Tibial nerve (tissue), 4 donors: ENCODE data around the gene TMEFF2.

Source experiments
- EP300 ChIP-seq, 2 donors: sonication (generic); formaldehyde crosslinking; IDR thresholded peaks; one replicate each; pipeline ENCODE4 v1.6.1; 2017; ENCODE audit warnings: antibody characterized with exemption in 2 of 2, mild to moderate bottlenecking in 1 of 2
- POLR2A ChIP-seq, 2 donors: fragments of 450-650 bp; IDR thresholded peaks; one replicate each; pipeline ENCODE4 v1.6.1; 2017; ENCODE audit warnings: antibody characterized with exemption in 2 of 2, mild to moderate bottlenecking in 2 of 2, moderate library complexity in 2 of 2
- TF ChIP-seq, protein P1 (sequence below), 5 experiments: fragments of 200-600 bp in 3 of 5; fragments of 450-650 bp in 2 of 5; sonication (generic) in 3 of 5; IDR thresholded peaks; one replicate each; pipeline ENCODE4 v1.5.1; 2016 to 2019; ENCODE audit warnings: antibody characterized with exemption in 5 of 5, mild to moderate bottlenecking in 3 of 5, moderate library complexity in 2 of 5

GRCh38 chr2:192099742-192100141, 95.0 kb downstream of the TMEFF2 start:
- TF ChIP-seq, protein P1, sequence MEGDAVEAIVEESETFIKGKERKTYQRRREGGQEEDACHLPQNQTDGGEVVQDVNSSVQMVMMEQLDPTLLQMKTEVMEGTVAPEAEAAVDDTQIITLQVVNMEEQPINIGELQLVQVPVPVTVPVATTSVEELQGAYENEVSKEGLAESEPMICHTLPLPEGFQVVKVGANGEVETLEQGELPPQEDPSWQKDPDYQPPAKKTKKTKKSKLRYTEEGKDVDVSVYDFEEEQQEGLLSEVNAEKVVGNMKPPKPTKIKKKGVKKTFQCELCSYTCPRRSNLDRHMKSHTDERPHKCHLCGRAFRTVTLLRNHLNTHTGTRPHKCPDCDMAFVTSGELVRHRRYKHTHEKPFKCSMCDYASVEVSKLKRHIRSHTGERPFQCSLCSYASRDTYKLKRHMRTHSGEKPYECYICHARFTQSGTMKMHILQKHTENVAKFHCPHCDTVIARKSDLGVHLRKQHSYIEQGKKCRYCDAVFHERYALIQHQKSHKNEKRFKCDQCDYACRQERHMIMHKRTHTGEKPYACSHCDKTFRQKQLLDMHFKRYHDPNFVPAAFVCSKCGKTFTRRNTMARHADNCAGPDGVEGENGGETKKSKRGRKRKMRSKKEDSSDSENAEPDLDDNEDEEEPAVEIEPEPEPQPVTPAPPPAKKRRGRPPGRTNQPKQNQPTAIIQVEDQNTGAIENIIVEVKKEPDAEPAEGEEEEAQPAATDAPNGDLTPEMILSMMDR (IDR thresholded peaks at IDR 0.05), result no peak
- TF ChIP-seq POLR2A (IDR thresholded peaks at IDR 0.05) (no peak), EP300 (IDR thresholded peaks at IDR 0.05) (no peak)
